IMR-90 (cell line): ENCODE results near the gene LBP.

Experiments
- CEBPB ChIP-seq: IDR thresholded peaks from 2 replicates; pipeline ENCODE4 v1.6.1; 2012; ENCODE audit warnings: low read depth, low read length, improper control_type of control experiment
- CTCF ChIP-seq: conservative IDR thresholded peaks from 2 replicates; pipeline ENCODE4 v1.5.1; 2012; ENCODE audit warnings: mild to moderate bottlenecking, low read depth, low read length, improper control_type of control experiment
- ELK1 ChIP-seq: fragments of 150-350 bp; IDR thresholded peaks from 2 replicates; pipeline ENCODE4 v1.6.1; 2016; ENCODE audit warnings: low read depth, mild to moderate bottlenecking, low read length, moderate library complexity, borderline replicate concordance
- FOS ChIP-seq: fragments of 150-350 bp; IDR thresholded peaks from 2 replicates; pipeline ENCODE4 v1.6.1; 2016; ENCODE audit warnings: low read depth, low read length
- MAFK ChIP-seq: IDR thresholded peaks from 2 replicates; pipeline ENCODE4 v1.6.1; 2012; ENCODE audit warnings: low read depth, low read length, improper control_type of control experiment
- POLR2A ChIP-seq: IDR thresholded peaks from 2 replicates; pipeline ENCODE4 v1.6.1; 2012; ENCODE audit warnings: mild to moderate bottlenecking, low read depth, low read length
- RAD21 ChIP-seq: IDR thresholded peaks from 2 replicates; pipeline ENCODE4 v1.6.1; 2012; ENCODE audit warnings: low read length, improper control_type of control experiment
- RFX5 ChIP-seq: IDR thresholded peaks from 2 replicates; pipeline ENCODE4 v1.8.0; 2012; ENCODE audit warnings: low read depth, mild to moderate bottlenecking, low read length, moderate library complexity
- SMC3 ChIP-seq: fragments of 150-350 bp; IDR thresholded peaks from 2 replicates; pipeline ENCODE4 v1.6.1; 2016; ENCODE audit warnings: low read depth, mild to moderate bottlenecking, antibody characterized with exemption, low read length, moderate library complexity
- USF2 ChIP-seq: fragments of 150-350 bp; IDR thresholded peaks from 2 replicates; pipeline ENCODE4 v1.6.1; 2017; ENCODE audit warnings: mild to moderate bottlenecking, antibody characterized with exemption, low read length, low read depth

- TF ChIP-seq CTCF (no peak), CEBPB (no peak), RFX5 (no peak), FOS (no peak), POLR2A (no peak), USF2 (no peak), MAFK (peak; percentile 56), RAD21 (no peak), SMC3 (no peak), ELK1 (no peak)
Measured at GRCh38 chr20:38363004-38363747, 16.9 kb downstream of the LBP start.
